ENCODE results near the gene PARD3B. TPM values are rescaled to one million over a fixed set of nuclear protein-coding genes. Genes with fewer than 3 reads are reported as not detected.

The PARD3B gene
- total RNA-seq, 1 experiment from 2014 or later, result 3.6 TPM

GRCh38 chr2:205346649-205347048 lies 801.4 kb downstream of the PARD3B start:
- no peak for ATAC-seq
- H3K36me3 ChIP-seq (ENCODE audit: control insufficient read depth, insufficient read depth, low read length), result no peaks in the 10 kb centered on the region
- H3K27ac ChIP-seq (ENCODE audit: low read length), result no peak overlapping the region
- no peak for TF ChIP-seq REST (IDR thresholded peaks at IDR 0.05; ENCODE audit: insufficient read depth in 1 of 2, low read depth in 2 of 2, low read length in 1 of 2)
- no peak for TF ChIP-seq POLR2AphosphoS5 (IDR thresholded peaks at IDR 0.05; ENCODE audit: low read depth, low read length)
- TF ChIP-seq TCF7L2 (IDR thresholded peaks at IDR 0.05; ENCODE audit: low read depth, low read length), result no peak
- no peak for TF ChIP-seq SIN3A (IDR thresholded peaks at IDR 0.05; ENCODE audit: borderline replicate concordance, insufficient read depth, low read depth, low read length)
- TF ChIP-seq CTCF (IDR thresholded peaks at IDR 0.05), result no peak
- intact Hi-C loops (cut with micrococcal nuclease; ENCODE audit: unreplicated experiment) (no loop called here), in situ Hi-C loops (cut with HindIII; ENCODE audit: low pct_unique_long_range_greater_than_20kb, low sequenced_read_pairs) (no loop called here)
- H3K27me3 ChIP-seq (ENCODE audit: control insufficient read depth, insufficient read depth, low read length), result no peaks in the 10 kb centered on the region
- H3K9me3 ChIP-seq (ENCODE audit: control insufficient read depth, insufficient read depth, low read depth, low read length), result no peaks in the 10 kb centered on the region
- H3K4me3 ChIP-seq (ENCODE audit: low read depth in 2 of 2, low read length in 2 of 2), result no peak overlapping the region
- CTCF ChIA-PET, result no interaction called here
- POLR2A ChIA-PET, result no interaction called here
- no TSS peak for BruUV-seq (replicated peaks)
- H3K4me1 ChIP-seq (ENCODE audit: control insufficient read depth, insufficient read depth, low read length), result no peaks in the 10 kb centered on the region; the same call in 1 of the 2 replicates
- no peak for DNase-seq (ENCODE audit: low read depth, low spot score)

DNA sequence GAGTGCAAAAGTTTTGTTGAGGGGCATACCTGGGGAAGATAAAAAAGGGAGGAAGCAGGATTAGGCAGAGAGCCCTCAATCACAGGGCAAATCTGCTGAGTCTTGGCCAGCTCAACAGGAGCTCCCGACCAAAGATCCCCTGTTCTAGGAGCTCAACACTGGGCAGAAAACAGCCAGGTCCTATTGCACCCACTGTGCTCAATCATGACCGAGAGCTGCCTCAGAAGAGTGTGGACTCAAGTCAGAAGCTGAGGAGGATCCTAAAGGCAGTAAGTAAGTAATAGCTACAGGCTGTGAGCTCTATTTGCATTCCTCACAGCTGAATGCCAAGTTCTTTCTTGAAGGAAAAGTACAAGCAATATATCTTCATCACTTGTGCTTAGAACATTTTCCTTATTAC lies 802.6 kb downstream of the PARD3B start:
- in situ Hi-C loops (cut with HindIII; ENCODE audit: low pct_unique_long_range_greater_than_20kb, low sequenced_read_pairs) (no loop called here), intact Hi-C loops (cut with micrococcal nuclease; ENCODE audit: unreplicated experiment) (no loop called here)
- TF ChIP-seq SIN3A (IDR thresholded peaks at IDR 0.05; ENCODE audit: borderline replicate concordance, insufficient read depth, low read depth, low read length), result no peak
- TF ChIP-seq POLR2AphosphoS5 (IDR thresholded peaks at IDR 0.05; ENCODE audit: low read depth, low read length), result no peak
- no peak for TF ChIP-seq REST (IDR thresholded peaks at IDR 0.05; ENCODE audit: insufficient read depth in 1 of 2, low read depth in 2 of 2, low read length in 1 of 2)
- no peak for TF ChIP-seq CTCF (IDR thresholded peaks at IDR 0.05)
- no peak for TF ChIP-seq TCF7L2 (IDR thresholded peaks at IDR 0.05; ENCODE audit: low read depth, low read length)
- H3K4me3 ChIP-seq (ENCODE audit: low read depth in 2 of 2, low read length in 2 of 2), result no peak overlapping the region
- H3K9me3 ChIP-seq (ENCODE audit: control insufficient read depth, insufficient read depth, low read depth, low read length), result no peaks in the 10 kb centered on the region
- BruUV-seq (replicated peaks), result no TSS peak
- ChIA-PET POLR2A (no interaction called here), CTCF (no interaction called here)
- no peaks in the 10 kb centered on the region for H3K27me3 ChIP-seq (ENCODE audit: control insufficient read depth, insufficient read depth, low read length)
- DNase-seq (ENCODE audit: low read depth, low spot score) (no peak), ATAC-seq (no peak)
- no peaks in the 10 kb centered on the region for H3K36me3 ChIP-seq (ENCODE audit: control insufficient read depth, insufficient read depth, low read length)
- no peak overlapping the region for H3K27ac ChIP-seq (ENCODE audit: low read length)
- H3K4me1 ChIP-seq (ENCODE audit: control insufficient read depth, insufficient read depth, low read length), result no peaks in the 10 kb centered on the region; the same call in 1 of the 2 replicates

Data from Panc1 (cell line).